Spinal cord (tissue), 10 donors: ENCODE data around the gene PICK1. TPM values are rescaled to one million over a fixed set of nuclear protein-coding genes. Genes with fewer than 3 reads are reported as not detected.
"Not testable (repeated sequence)": the region's sequence is repeated elsewhere in the genome, so short reads cannot be mapped to it uniquely, and the experiment has no call there.

Source experiments
- DNase-seq, 6 donors: peaks; one replicate each; pipeline versions ENCODE4 v3.0.0 to v3.0.0-alpha.2; 2013 to 2015; ENCODE audit warnings: low spot score in 6 of 6, low read depth in 4 of 6
- H3K27ac ChIP-seq: one replicate; pipeline ENCODE4 v1.5.1; 2013; ENCODE audit warnings: low read depth, low read length, control low read depth
- H3K27me3 ChIP-seq: one replicate; pipeline ENCODE4 v1.6.1; 2013; ENCODE audit warnings: low read length; ENCODE audit not compliant: control insufficient read depth, insufficient read depth
- H3K36me3 ChIP-seq: one replicate; pipeline ENCODE4 v1.6.1; 2013; ENCODE audit warnings: low read length; ENCODE audit not compliant: control insufficient read depth, insufficient read depth
- H3K4me1 ChIP-seq: one replicate; pipeline ENCODE4 v1.6.1; 2013; ENCODE audit warnings: low read length; ENCODE audit not compliant: control insufficient read depth, insufficient read depth
- H3K4me3 ChIP-seq: one replicate; pipeline ENCODE4 v1.5.1; 2013; ENCODE audit warnings: low read depth, low read length, control low read depth
- H3K9me3 ChIP-seq: one replicate; pipeline ENCODE4 v1.6.1; 2013; ENCODE audit warnings: low read length; ENCODE audit not compliant: control insufficient read depth, insufficient read depth
- WGBS: methylation state at CpG from one replicate; pipeline ENCODE4 v1.1.5; 2013; ENCODE audit warnings: missing lambda C conversion rate; ENCODE audit not compliant: insufficient coverage; 5-methylcytosine and 5-hydroxymethylcytosine counted together
- polyA plus RNA-seq, 2 donors: library from polyadenylated mRNA; unstranded; fragments of 120-200 nt; gene quantifications; one replicate each; pipeline ENCODE4 v1.2.1, GENCODE V29; 2013; ENCODE audit not compliant: insufficient read length in 2 of 2
- total RNA-seq, 2 donors: library from RNA; depleted of rRNA in 1 of 2; stranded (reverse); fragments of 120-200 nt in 1 of 2; fragments of >200 nt in 1 of 2; gene quantifications; one replicate each; pipeline versions ENCODE4 v1.2.3 to v1.2.4, GENCODE V29; 2013 to 2014
- donor health status: healthy.

Gene PICK1
- total and polyA plus RNA-seq, 4 donors = 21.7 to 48.6 (median 34.9) TPM

DNA sequence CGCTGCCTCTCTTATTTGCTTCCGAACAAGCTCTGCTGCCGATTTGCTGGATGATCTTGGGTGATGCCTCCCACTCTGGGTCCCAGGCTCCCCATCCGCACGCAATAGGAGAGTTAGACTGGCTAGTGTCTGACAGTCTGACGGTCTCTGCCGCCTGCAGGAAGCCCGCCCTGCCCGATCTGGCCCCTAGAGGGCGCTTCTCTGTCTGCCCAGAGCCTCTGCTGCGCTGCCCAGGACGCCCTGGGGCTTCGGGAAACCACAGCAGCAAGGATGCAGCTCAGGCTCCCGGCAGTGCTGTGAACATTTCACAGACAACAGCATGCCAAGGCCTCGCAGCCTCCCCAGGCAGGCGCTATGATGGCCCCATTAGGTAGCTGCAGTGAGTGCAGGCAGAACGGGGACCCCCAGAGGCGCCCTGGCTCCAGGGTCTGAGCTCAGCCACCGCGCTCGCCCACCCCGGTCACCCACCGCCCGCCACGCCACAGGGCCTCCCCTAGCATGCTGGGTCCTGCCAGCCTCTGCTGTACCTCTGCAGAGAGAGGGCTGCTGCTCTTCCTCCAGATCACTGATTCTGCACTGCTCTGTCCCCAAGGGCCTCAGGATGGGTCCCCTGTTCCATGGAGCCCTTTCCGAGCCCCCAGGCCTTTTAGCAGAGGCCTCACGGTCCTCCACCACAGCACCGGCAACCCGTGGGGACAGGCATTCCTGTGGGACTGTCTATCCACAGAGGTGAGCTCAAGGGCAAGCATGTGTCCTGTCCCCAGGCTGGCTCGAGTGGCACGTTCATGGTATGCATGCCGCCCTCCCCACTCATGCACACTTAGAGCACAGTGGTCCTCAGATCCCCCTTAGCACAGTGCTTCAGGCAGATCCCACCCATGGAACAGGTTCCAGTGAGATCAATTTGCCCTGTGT, 57.5 kb downstream of the PICK1 start:
- no peaks in the 10 kb centered on the region for H3K27me3 ChIP-seq
- WGBS = 44% methylated on average over 30 of the region's 32 CpGs
- peaks cover 37% of the 10 kb centered on the region for H3K4me1 ChIP-seq
- H3K9me3 ChIP-seq = no peaks in the 10 kb centered on the region
- H3K27ac ChIP-seq = no peak overlapping the region
- H3K4me3 ChIP-seq = no peak overlapping the region
- H3K36me3 ChIP-seq = peaks cover 43% of the 10 kb centered on the region
- DNase-seq = peak; percentile 15 to 91 (median 54)

DNA sequence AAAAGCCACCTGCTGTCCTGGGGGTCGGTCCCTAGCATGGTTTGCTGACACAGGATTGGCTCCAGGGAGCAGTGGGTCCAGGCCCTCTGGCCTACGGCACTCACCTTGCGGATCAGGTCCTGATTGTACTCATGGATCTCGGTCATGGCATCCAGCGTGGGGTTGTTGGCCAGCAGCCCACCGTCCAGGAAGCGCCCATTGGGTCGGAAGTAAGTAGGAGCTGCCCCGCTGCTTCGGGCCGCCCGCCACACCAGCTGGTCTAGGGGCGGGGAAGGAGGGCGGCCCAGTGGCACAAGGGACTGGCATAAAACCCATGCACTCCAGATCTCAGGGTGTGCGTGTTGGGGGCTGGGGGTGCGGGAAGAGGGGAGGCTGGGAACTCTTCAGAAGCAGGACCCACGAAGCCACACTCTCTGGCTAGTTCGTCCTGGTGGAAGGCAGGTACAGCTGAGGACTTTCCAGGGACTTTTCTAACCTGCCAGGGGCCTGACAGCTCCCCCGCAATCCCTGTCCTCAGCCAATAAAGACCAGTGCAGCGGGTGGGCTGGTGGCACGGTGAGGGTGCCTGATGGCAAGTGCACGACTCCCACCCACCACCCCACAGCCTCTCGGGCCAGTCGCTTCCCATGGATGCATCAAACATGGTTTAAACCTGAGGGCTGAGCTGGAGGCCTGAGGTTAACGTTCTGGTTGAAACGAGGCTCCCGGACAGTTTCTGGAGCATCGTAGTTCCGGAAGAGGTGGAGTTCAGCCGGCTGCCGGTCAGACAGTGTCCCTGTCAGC, 58.4 kb downstream of the PICK1 start:
- H3K9me3 ChIP-seq = no peaks in the 10 kb centered on the region
- peaks cover 29% of the 10 kb centered on the region for H3K4me1 ChIP-seq
- WGBS = 90% methylated on average over 28 of the region's 31 CpGs
- H3K4me3 ChIP-seq = no peak overlapping the region
- no peak overlapping the region for H3K27ac ChIP-seq
- no peaks in the 10 kb centered on the region for H3K27me3 ChIP-seq
- H3K36me3 ChIP-seq = peaks cover 42% of the 10 kb centered on the region
- no peak for DNase-seq

DNA sequence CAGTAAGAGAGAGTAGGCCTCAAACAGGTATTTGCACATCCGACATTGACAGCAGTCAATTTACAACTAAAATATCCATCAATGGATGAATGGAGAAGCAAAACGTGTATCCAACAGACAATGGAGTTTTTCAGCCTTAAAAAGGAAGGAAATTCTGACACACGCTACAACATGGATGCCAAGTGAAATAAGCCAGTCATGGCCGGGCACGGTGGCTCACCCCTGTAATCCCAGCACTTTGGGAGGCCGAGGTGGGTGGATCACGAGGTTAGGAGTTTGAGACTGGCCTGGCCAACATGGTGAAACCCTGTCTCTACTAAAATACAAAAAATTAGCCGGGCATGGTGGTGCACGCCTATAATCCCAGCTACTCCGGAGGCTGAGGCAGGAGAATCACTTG, 60.4 kb downstream of the PICK1 start:
- H3K36me3 ChIP-seq = peaks cover 32% of the 10 kb centered on the region
- not testable (repeated sequence) for H3K27me3 ChIP-seq, DNase-seq, H3K27ac ChIP-seq, H3K9me3 ChIP-seq, H3K4me3 ChIP-seq
- peaks cover 26% of the 10 kb centered on the region for H3K4me1 ChIP-seq
- 90% methylated on average over 2 of the region's 10 CpGs for WGBS

- 88% methylated on average over 1 of the region's 3 CpGs for WGBS
- no peak for DNase-seq
- no peak overlapping the region for H3K27ac ChIP-seq
Observed at GRCh38 chr22:38118182-38118581, 61.0 kb downstream of the PICK1 start.

GRCh38 chr22:38118747-38119146, 61.5 kb downstream of the PICK1 start:
- H3K4me3 ChIP-seq, DNase-seq, H3K9me3 ChIP-seq, H3K27ac ChIP-seq, H3K27me3 ChIP-seq: not testable (repeated sequence)
- Histone ChIP-seq H3K4me1 (peaks cover 19% of the 10 kb centered on the region), H3K36me3 (peaks cover 27% of the 10 kb centered on the region)
- WGBS = 100% methylated on average over 1 of the region's 2 CpGs

More at GRCh38 chr22:38118182-38118581, 61.0 kb downstream of the PICK1 start:
- Histone ChIP-seq H3K36me3 (peaks cover 30% of the 10 kb centered on the region), H3K4me3 (no peak overlapping the region), H3K27me3 (no peaks in the 10 kb centered on the region), H3K9me3 (no peaks in the 10 kb centered on the region), H3K4me1 (peaks cover 25% of the 10 kb centered on the region)

DNA sequence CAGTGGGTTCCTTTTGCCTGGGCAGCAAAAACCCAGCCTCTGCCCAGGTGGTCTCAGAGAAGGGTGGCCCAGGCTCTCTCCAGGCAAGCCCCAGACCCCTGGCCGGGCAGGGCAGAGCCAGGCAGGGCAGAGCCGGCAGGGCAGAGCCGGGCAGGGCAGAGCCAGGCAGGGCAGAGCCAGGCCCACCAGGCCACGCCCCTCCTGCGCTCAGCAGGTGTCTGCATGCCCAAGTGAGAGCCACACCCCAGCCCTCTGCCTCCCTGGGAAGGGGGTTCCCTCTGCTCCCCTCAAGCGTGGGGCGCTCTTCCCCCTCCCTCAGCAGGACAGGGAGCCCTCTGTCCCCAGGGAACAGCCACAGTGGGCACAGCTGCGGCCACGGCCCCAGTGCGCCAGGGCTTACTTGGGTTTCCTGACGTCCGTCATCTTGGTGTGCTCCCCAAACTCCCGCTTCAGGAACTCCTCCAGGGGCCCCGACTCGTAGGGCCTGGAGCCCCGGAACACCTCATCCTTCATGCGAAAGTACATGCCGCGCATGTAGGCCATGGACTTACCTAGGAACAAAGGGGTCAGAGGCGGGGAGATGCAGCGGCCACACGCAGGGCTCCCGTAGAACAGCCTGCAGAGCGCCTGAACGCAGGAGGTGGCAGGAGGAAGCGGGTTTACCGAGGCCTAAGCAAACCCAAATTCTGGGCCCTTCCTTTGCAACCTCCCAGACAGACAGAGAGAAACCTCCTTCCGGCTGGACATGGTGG, 63.3 kb downstream of the PICK1 start:
- no peak for DNase-seq
- H3K27me3 ChIP-seq = no peaks in the 10 kb centered on the region
- 82% methylated on average over 27 of the region's 28 CpGs for WGBS
- H3K4me3 ChIP-seq = no peak overlapping the region
- peaks cover 21% of the 10 kb centered on the region for H3K36me3 ChIP-seq
- no peak overlapping the region for H3K27ac ChIP-seq
- no peaks in the 10 kb centered on the region for H3K9me3 ChIP-seq
- peaks cover 3% of the 10 kb centered on the region for H3K4me1 ChIP-seq

- Histone ChIP-seq H3K4me1 (peaks cover 11% of the 10 kb centered on the region), H3K36me3 (peaks cover 33% of the 10 kb centered on the region), H3K9me3 (no peaks in the 10 kb centered on the region), H3K4me3 (no peak overlapping the region), H3K27me3 (no peaks in the 10 kb centered on the region), H3K27ac (no peak overlapping the region)
- WGBS = 85% methylated on average over 2 of the region's 6 CpGs
- no peak for DNase-seq
Observed at GRCh38 chr22:38122616-38123015, 65.4 kb downstream of the PICK1 start.

GRCh38 chr22:38124236-38124974, 67.2 kb downstream of the PICK1 start:
- H3K4me3 ChIP-seq = no peak overlapping the region
- WGBS = 94% methylated on average over 21 of the region's 21 CpGs

More at GRCh38 chr22:38124236-38124974, 67.2 kb downstream of the PICK1 start:
- Histone ChIP-seq H3K27me3 (no peaks in the 10 kb centered on the region), H3K36me3 (peaks cover 51% of the 10 kb centered on the region), H3K27ac (no peak overlapping the region), H3K4me1 (peaks cover 11% of the 10 kb centered on the region), H3K9me3 (no peaks in the 10 kb centered on the region)
- no peak for DNase-seq
